ENCODE measurements around the gene LPIN3.

GRCh38 chr20:41360831-41361756, 20.5 kb downstream of the LPIN3 start:
- TF ChIP-seq CTCF (IDR thresholded peaks at IDR 0.05) (no peak), POLR2A (IDR thresholded peaks at IDR 0.05; ENCODE audit: low read depth) (no peak), POLR2AphosphoS5 (IDR thresholded peaks at IDR 0.05) (no peak)
